Nephron progenitor cell (in vitro differentiated cells): Measurements from ENCODE around the gene GHRH.

ENCODE experiments used
- DNase-seq: peaks from one replicate; pipeline ENCODE4 v3.0.0; 2021
- H3K27ac Mint-ChIP-seq: 2 replicates; pipeline ENCODE4 v1.8.0; 2021; ENCODE audit warnings: mild to moderate bottlenecking, moderate library complexity, mixed read lengths
- H3K27me3 Mint-ChIP-seq: 2 replicates; pipeline ENCODE4 v1.8.0; 2021; ENCODE audit warnings: mild to moderate bottlenecking, low read depth, mixed read lengths; ENCODE audit not compliant: poor library complexity
- H3K36me3 Mint-ChIP-seq: 2 replicates; pipeline ENCODE4 v1.8.0; 2021; ENCODE audit warnings: low read depth, mixed read lengths
- H3K4me1 Mint-ChIP-seq: 2 replicates; pipeline ENCODE4 v1.8.0; 2021; ENCODE audit warnings: mixed read lengths
- H3K4me3 Mint-ChIP-seq: 2 replicates; pipeline ENCODE4 v1.8.0; 2021; ENCODE audit warnings: mild to moderate bottlenecking, moderate library complexity, mixed read lengths
- H3K9me3 Mint-ChIP-seq: 2 replicates; pipeline ENCODE4 v1.8.0; 2021; ENCODE audit warnings: mild to moderate bottlenecking, moderate library complexity, mixed read lengths
- TF ChIP-seq, protein P1 (sequence below): fragments of 200-600 bp; sonication (generic); IDR thresholded peaks from 2 replicates; pipeline ENCODE4 v1.5.0; 2021; ENCODE audit warnings: antibody characterized with exemption

GHRH gene

DNA sequence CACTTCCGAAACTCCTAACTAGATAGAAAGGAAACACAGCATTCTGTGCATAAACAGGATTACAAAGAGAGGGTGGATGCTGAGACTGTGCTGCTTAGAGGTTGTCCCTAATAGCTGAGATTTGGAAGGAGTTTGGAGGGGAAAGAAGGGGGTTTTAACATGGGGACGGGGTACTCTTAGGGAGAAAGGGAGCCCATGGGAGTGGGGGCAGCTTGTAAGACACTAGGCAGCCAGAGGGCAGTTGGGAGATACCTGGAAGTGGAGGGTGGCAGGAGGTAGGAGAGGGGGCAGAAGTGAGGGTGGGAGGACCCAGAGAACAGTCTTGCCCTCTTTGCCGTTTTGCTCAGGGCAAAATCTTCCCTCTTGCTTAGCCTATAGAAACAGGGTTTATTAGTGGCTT, 44.2 kb upstream of the GHRH start:
- TF ChIP-seq, protein P1, sequence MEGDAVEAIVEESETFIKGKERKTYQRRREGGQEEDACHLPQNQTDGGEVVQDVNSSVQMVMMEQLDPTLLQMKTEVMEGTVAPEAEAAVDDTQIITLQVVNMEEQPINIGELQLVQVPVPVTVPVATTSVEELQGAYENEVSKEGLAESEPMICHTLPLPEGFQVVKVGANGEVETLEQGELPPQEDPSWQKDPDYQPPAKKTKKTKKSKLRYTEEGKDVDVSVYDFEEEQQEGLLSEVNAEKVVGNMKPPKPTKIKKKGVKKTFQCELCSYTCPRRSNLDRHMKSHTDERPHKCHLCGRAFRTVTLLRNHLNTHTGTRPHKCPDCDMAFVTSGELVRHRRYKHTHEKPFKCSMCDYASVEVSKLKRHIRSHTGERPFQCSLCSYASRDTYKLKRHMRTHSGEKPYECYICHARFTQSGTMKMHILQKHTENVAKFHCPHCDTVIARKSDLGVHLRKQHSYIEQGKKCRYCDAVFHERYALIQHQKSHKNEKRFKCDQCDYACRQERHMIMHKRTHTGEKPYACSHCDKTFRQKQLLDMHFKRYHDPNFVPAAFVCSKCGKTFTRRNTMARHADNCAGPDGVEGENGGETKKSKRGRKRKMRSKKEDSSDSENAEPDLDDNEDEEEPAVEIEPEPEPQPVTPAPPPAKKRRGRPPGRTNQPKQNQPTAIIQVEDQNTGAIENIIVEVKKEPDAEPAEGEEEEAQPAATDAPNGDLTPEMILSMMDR: no peak
- Mint-ChIP-seq H3K4me1 (peaks cover 57% of the 10 kb centered on the region), H3K27me3 (peaks cover 2% of the 10 kb centered on the region), H3K36me3 (peaks cover 66% of the 10 kb centered on the region), H3K27ac (no peak overlapping the region), H3K9me3 (peaks cover 4% of the 10 kb centered on the region), H3K4me3 (no peak overlapping the region)
- DNase-seq: no peak

DNA sequence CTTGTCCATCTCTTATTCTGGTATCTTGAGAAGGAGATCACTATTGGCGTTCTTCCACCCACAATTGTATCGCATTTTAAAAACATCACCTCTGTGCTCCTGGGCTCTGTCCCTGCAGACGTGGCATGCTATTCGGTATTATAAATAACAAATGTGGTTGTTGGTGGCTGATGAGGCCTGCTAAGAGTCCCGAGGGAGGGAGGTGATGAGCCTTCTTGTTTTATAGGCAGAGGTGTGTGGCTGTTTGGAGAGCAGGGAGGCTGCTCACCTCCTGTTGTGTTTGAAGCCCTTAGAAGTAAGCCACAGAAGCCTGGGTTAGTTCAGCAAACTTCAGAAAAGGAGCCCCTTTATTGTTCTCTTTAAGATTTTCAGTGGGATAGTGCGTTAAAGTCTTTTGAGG, 43.5 kb upstream of the GHRH start:
- Mint-ChIP-seq H3K27ac (no peak overlapping the region), H3K4me3 (no peak overlapping the region), H3K36me3 (peaks cover 66% of the 10 kb centered on the region), H3K9me3 (peaks cover 4% of the 10 kb centered on the region), H3K27me3 (peaks cover 3% of the 10 kb centered on the region), H3K4me1 (peaks cover 54% of the 10 kb centered on the region)
- TF ChIP-seq, protein P1: no peak
- no peak for DNase-seq

DNA sequence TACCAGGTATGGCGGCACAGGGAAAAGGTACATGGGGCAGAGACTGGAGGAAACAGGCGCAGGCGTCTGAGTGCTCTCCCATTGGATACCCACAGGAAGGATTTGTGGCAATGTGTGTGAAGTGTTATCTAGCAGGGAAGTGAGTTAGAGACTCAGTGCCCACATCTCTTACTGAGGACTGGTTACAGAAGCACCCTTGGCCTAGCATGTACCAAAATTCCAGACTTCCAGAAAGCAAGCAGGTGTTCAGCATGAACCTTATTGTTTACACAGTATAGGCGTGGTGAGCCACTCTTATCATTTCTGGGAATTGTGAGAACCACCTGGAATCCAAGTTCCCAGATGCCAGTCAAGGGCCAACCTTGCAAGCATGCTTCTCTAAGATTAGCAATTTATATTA, 42.0 kb upstream of the GHRH start:
- no peak overlapping the region for H3K27ac Mint-ChIP-seq
- H3K9me3 Mint-ChIP-seq: peaks cover 4% of the 10 kb centered on the region

DNA sequence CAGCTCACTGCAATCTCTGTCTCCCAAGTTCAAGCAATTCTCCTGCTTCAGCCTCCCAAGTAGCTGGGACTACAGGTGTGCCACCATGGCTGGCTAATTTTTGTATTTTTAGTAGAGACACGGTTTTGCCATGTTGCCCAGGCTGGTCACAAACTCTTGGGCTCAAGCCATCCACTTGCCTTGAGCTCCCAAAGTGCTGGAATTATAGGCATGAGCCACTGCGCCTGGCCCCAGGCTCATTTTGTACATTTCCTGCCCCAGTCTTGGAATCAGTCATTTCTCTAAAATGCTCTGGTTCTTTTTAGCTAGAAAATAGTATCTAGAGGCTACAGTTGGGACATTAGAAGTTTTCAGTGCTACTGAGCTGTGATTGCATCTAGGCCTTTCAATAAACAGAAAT, 41.4 kb upstream of the GHRH start:
- H3K36me3 Mint-ChIP-seq: peaks cover 68% of the 10 kb centered on the region
- DNase-seq: no peak
- no peak overlapping the region for H3K4me3 Mint-ChIP-seq
- H3K9me3 Mint-ChIP-seq: peaks cover 4% of the 10 kb centered on the region
- H3K27ac Mint-ChIP-seq: no peak overlapping the region
- peaks cover 41% of the 10 kb centered on the region for H3K4me1 Mint-ChIP-seq
- TF ChIP-seq, protein P1: no peak
- H3K27me3 Mint-ChIP-seq: peaks cover 6% of the 10 kb centered on the region

More for the DNA sequence above, 42.0 kb upstream of the GHRH start:
- Mint-ChIP-seq H3K27me3 (peaks cover 6% of the 10 kb centered on the region), H3K4me3 (no peak overlapping the region), H3K36me3 (peaks cover 63% of the 10 kb centered on the region), H3K4me1 (peaks cover 46% of the 10 kb centered on the region)
- DNase-seq: no peak
- TF ChIP-seq, protein P1: no peak

DNA sequence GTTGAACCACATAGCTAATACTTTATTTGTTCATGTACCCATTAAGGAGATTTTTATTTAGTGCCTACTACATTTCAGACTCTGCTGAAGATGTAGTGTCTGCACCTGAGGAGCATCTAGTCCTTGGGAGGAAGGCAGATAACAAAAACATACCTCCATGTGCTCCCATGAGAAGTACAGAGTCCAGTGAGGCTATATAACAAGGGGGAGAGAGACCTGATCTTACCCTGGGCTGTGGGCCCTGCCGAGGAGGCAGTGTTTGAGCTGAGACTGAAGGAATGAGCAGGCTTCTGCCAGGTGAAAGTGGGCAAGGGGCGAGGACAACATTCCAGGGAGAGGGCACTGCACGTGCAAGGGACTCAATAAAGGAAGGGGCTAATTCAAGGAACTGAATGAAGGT, 39.9 kb upstream of the GHRH start:
- Mint-ChIP-seq H3K27ac (no peak overlapping the region), H3K4me3 (no peak overlapping the region), H3K36me3 (peaks cover 63% of the 10 kb centered on the region), H3K9me3 (peaks cover 4% of the 10 kb centered on the region), H3K4me1 (peaks cover 28% of the 10 kb centered on the region), H3K27me3 (peaks cover 4% of the 10 kb centered on the region)
- DNase-seq: no peak
- TF ChIP-seq, protein P1: no peak

DNA sequence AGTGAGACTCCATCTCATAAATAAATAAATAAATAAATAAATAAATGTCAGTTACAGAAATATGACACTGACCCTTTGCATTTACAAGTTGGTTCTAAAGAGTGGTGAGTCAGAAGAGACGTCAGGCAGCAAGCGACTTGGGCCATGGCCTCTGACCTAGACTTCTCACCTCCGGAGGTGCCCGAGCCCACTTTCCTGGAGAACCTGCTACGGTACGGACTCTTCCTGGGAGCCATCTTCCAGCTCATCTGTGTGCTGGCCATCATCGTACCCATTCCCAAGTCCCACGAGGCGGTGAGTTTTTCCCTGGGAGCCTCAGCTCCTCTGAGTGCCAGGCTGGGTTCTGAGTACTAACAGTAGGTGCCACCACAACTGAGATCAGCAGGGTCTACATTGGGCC, 39.5 kb upstream of the GHRH start:
- Mint-ChIP-seq H3K36me3 (peaks cover 60% of the 10 kb centered on the region), H3K4me1 (peaks cover 23% of the 10 kb centered on the region), H3K27me3 (peaks cover 4% of the 10 kb centered on the region), H3K27ac (no peak overlapping the region), H3K9me3 (peaks cover 4% of the 10 kb centered on the region), H3K4me3 (no peak overlapping the region)
- TF ChIP-seq, protein P1: no peak
- DNase-seq: no peak
